Fibroblast of pulmonary artery (primary cell): Measurements from ENCODE around the gene CORO2B.

Experiments used
- DNase-seq: peaks from one replicate; pipeline ENCODE4 v3.0.0-alpha.2; 2010; ENCODE audit warnings: low read depth
- H3K4me3 ChIP-seq: replicated peaks from 2 replicates; pipeline ENCODE4 v1.5.1; 2011; ENCODE audit warnings: low read depth, mild to moderate bottlenecking, control low read depth, low read length, moderate library complexity
- TF ChIP-seq, protein P1 (sequence below): IDR thresholded peaks from 2 replicates; pipeline ENCODE4 v1.5.1; 2011; ENCODE audit warnings: mild to moderate bottlenecking, control low read depth, low read length, inconsistent platforms; ENCODE audit errors: missing control alignments

Gene CORO2B

DNA sequence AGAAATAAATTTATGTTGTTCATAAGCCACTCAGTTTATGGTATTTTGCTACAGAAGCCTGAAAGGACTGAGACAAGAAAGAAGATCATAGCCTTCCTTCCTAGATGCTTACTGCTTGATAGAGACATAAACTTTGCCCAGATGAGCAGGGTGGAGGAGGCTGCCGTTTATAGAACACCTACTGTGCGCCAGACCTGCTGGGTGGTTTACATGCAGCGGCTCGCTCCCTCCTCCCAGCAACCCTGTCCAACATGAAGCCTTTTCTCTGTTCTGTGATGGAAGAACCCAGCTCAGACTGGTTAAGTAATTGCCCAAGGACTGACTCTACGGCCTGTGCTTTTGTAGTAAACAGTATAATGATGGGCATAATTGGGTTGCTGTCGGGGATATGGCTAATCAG lies 37.0 kb downstream of the CORO2B start:
- H3K4me3 ChIP-seq: no peak overlapping the region
- TF ChIP-seq, protein P1, sequence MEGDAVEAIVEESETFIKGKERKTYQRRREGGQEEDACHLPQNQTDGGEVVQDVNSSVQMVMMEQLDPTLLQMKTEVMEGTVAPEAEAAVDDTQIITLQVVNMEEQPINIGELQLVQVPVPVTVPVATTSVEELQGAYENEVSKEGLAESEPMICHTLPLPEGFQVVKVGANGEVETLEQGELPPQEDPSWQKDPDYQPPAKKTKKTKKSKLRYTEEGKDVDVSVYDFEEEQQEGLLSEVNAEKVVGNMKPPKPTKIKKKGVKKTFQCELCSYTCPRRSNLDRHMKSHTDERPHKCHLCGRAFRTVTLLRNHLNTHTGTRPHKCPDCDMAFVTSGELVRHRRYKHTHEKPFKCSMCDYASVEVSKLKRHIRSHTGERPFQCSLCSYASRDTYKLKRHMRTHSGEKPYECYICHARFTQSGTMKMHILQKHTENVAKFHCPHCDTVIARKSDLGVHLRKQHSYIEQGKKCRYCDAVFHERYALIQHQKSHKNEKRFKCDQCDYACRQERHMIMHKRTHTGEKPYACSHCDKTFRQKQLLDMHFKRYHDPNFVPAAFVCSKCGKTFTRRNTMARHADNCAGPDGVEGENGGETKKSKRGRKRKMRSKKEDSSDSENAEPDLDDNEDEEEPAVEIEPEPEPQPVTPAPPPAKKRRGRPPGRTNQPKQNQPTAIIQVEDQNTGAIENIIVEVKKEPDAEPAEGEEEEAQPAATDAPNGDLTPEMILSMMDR: no peak
- DNase-seq: no peak

DNA sequence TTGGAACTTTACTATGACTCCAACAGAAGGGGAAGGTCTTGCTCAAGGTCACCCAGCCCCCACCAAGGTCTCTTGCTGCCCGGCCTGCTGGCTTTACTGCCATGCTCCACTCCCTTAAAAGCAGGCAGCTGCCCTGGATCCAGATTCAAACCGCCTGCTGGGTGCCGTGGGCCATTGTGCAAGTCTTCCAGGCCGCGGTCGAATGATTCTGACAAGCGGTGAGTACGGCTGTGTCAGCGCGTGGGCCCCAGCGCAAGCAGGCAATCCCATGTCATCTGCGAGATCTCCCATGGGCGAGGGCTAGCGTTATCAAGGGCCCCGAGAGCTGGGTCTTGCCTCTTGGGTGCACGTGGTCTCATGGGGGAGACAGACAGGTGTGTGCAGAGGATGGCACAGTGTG lies 37.6 kb downstream of the CORO2B start:
- DNase-seq: no peak
- TF ChIP-seq, protein P1: no peak
- no peak overlapping the region for H3K4me3 ChIP-seq

DNA sequence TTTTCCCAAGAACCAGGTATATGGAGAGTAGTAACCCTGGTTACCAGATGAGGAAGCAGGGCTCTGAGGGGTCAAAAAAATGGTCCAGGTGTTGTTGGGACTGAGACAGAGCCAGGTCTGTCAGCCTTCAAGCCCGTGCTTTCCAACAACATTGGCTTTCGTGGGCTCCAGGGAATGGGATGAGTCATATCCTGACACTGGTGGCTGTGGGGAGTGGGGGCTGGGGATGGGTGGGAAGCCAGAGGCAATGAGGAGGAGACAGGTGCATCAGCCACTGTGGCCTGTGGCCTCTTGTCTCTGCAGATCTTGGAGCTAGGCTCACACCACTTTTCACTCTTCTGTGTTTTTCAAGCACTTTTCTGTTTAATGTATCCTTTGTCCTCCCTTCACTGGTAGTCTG lies 38.2 kb downstream of the CORO2B start:
- no peak for DNase-seq
- H3K4me3 ChIP-seq: no peak overlapping the region
- TF ChIP-seq, protein P1: no peak

DNA sequence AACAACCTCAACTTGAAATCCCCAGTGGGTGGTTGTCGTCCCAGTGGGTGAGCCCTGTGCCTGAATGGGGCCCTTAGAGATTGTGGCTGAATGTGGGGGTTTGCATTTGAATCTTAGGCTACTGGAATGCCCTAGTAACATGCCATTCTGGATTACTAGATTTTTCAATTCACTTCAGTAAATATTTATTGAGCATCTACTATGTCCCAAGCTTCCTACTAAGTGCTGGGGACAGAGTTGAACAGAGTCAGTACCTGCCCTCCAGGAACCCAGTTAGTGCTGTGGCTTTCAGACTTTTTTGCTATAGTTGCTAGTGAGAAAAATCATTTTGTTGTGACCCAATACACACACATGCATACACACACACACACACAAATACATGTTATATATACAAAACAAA lies 39.0 kb downstream of the CORO2B start:
- no peak for DNase-seq
- no peak overlapping the region for H3K4me3 ChIP-seq
- TF ChIP-seq, protein P1: no peak

DNA sequence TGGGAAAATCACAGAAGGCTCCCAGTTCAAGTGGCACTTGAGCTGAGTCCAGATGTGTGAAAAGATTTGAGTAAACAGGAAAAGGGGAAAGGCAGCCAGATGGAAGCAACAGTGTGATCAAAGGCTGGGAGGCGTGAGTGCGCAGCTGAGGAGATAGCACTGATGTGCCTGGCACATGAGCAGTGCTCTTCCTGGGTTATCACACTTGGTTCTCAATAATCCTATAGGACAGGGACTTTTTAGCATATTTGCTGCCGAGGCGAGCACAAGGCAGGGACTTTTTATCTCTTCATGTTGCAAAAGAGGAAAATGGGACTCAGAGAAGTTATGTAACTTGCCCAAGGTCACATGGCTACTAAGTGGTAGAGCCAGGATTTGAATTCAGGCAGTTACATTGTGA lies 39.6 kb downstream of the CORO2B start:
- TF ChIP-seq, protein P1: no peak
- H3K4me3 ChIP-seq: no peak overlapping the region
- DNase-seq: peak; percentile 75

DNA sequence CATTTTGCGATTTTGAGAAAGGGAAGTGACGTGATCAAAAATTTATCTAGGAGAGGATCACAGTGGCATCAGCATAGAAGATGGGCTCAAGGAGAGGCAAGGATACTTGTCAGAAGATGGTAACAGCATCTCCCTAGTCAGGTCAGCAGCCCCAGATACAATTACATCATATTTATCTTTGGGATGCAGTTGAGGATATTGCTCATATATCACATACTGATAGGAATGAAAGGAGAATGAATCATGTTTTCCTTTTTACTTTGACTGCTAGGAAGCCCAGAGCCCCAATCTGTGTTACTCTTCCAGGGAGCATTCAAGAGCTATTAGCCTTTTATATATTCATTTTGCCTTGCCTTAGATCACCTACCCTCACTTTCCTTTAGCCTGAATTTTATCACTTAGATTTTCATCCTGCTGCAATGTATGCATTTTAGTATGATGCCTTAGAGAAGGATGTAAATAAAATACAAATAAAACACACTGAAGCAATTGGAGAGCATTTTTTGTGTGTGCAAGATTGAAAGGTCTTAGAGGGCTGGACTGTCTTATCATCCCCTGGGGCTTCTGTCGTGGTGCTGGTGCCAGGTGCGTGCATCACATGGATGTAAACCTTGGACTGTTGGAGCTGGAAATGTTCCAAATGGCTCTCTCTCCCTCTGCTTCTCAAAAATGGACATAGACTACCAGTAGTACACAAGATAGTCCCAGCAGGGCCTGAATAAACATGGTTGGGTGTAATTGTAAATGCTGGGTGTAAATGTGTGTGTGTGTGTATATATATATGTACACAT lies 40.3 kb downstream of the CORO2B start:
- DNase-seq: peak; percentile 73
- TF ChIP-seq, protein P1: no peak
- H3K4me3 ChIP-seq: no peak overlapping the region
